Measurements from ENCODE around the gene LRP1. TPM values are rescaled to one million over a fixed set of nuclear protein-coding genes. Genes with fewer than 3 reads are reported as not detected.
A peak's percentile ranks its signal among the peaks of the same experiment; 100 is the strongest.

LRP1 gene
- total RNA-seq, 2 donors from 2014 or later, result 53.5 to 198 TPM

DNA sequence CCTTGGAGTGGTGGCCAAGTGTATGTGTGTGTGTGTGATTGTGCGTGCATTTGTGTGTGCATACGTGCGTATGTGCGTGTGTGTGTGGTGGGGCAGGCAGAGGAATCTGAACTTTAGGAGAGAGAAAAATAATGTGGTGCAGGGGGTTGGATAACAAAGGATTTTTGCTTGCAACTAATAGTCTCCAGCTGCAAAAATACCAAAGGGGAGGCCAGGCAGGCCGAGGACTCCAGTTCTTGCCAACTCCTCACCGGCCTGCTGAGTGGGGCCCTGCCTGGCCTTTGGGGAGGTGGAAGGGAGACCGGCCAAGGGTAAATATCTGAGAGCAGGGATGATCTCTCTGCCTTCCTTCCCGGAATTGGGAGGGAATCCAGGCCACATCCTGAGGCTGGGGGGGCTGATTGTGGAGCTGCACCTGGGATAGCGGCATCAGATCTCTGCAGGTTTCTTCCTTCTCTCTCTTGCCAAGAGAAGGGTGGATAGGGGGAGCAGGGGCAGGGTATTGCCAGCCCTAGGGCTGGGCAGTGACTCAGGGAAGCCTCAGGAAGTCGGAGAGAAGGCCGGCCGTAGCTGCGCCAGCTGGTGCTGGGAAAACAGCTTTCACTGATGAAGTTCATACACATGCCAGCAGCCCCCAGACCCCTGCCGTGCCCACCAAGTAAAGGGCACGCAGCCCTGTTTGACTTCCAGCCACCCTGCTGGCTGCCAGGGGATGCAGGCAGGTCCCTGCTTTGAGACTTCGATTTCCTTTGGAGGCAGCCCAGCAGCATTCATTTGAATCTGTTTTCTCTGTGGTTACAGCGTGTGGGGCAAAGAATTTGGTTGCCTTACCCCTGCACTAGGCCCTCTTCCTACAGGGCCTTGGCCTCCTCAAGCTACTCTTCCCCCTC lies 23.7 kb downstream of the LRP1 start:
- peaks cover 4% of the 10 kb centered on the region for H3K4me1 ChIP-seq (replicated peaks)
- peaks cover 0 to 12% of the 10 kb centered on the region in 2 donors for H3K36me3 ChIP-seq
- 30% methylated on average over 17 of the region's 17 CpGs for WGBS
- intact Hi-C loops (cut with DNase I), result loop anchor here (1.0 kb wide), 1 partner anchor 23 kb away; no protein-coding TSS in a partner anchor
- H3K9me3 ChIP-seq, result no peaks in the 10 kb centered on the region
- peak overlapping the region; percentile 64 to 76 for H3K27ac ChIP-seq
- TF ChIP-seq POLR2A (IDR thresholded peaks at IDR 0.05) (no peak), POLR2AphosphoS5 (IDR thresholded peaks at IDR 0.05) (peak; percentile 58)
- TF ChIP-seq, protein P1, sequence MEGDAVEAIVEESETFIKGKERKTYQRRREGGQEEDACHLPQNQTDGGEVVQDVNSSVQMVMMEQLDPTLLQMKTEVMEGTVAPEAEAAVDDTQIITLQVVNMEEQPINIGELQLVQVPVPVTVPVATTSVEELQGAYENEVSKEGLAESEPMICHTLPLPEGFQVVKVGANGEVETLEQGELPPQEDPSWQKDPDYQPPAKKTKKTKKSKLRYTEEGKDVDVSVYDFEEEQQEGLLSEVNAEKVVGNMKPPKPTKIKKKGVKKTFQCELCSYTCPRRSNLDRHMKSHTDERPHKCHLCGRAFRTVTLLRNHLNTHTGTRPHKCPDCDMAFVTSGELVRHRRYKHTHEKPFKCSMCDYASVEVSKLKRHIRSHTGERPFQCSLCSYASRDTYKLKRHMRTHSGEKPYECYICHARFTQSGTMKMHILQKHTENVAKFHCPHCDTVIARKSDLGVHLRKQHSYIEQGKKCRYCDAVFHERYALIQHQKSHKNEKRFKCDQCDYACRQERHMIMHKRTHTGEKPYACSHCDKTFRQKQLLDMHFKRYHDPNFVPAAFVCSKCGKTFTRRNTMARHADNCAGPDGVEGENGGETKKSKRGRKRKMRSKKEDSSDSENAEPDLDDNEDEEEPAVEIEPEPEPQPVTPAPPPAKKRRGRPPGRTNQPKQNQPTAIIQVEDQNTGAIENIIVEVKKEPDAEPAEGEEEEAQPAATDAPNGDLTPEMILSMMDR (IDR thresholded peaks at IDR 0.05), result no peak
- no peaks in the 10 kb centered on the region for H3K27me3 ChIP-seq (replicated peaks; ENCODE audit: insufficient read depth)
- H3K4me3 ChIP-seq, result no peak overlapping the region
- DNase-seq (ENCODE audit: low spot score), result peak; percentile 29

DNA sequence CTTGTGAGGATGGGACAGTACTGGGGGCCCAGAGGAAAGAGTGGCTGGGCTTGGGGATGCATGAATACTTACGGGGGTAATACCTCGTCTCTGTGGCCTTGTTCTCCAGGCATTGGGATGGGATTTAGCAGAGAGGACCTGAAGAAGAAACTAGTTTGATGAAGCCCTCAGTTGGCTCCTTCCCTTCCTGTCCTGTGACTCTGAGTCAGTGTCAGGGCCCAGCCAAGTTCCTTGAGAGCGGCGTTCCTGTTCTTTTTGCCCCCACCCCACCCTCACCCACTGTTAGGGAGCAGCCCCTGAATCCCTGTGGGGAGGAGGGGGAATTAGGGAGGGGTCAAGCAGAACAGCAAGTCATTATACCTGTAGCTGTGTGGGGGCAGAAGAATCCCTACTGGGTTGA lies 24.4 kb downstream of the LRP1 start:
- intact Hi-C loops (cut with DNase I), result no loop called here
- Histone ChIP-seq H3K27ac (peak overlapping the region; percentile 64 to 76), H3K9me3 (no peaks in the 10 kb centered on the region), H3K36me3 (peaks cover 0 to 12% of the 10 kb centered on the region in 2 donors), H3K4me3 (no peak overlapping the region), H3K4me1 (replicated peaks) (peaks cover 4% of the 10 kb centered on the region), H3K27me3 (replicated peaks; ENCODE audit: insufficient read depth) (no peaks in the 10 kb centered on the region)
- DNase-seq (ENCODE audit: low spot score), result no peak
- WGBS, result 44% methylated on average over 4 of the region's 4 CpGs
- peak; percentile 37 for TF ChIP-seq POLR2AphosphoS5 (IDR thresholded peaks at IDR 0.05)
- TF ChIP-seq, protein P1 (IDR thresholded peaks at IDR 0.05), result no peak

DNA sequence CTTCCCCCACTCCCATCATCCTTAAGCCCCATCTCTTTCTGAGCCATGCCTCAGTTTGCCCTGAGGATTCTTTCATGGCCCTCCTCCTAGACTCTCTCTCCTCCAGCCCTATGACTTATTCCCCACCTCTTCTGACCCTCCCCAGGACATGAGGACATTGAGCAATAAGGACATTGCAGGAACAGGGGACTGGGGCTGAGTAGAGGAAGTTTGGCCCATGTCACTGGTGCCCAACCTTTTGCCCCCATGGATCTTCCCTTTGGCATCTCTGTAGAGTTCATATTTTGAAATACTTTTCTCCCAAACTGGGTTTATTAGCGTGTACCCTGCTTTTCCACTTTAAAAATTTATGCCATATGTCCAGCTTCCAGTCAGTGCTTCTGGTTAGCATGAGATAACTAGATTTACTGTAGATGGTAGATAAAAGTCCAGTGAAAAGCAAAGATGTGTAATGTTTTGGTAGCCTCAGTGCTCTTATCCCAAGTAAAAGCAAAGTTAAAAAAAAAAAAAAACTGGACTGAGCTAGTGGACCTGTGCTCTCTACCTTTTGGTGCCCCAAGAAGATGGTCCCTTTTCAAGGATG lies 25.2 kb downstream of the LRP1 start:
- no peak for TF ChIP-seq POLR2A (IDR thresholded peaks at IDR 0.05)
- TF ChIP-seq POLR2AphosphoS5 (IDR thresholded peaks at IDR 0.05), result no peak
- TF ChIP-seq, protein P1 (IDR thresholded peaks at IDR 0.05), result no peak
- H3K4me1 ChIP-seq (replicated peaks), result peaks cover 4% of the 10 kb centered on the region

DNA sequence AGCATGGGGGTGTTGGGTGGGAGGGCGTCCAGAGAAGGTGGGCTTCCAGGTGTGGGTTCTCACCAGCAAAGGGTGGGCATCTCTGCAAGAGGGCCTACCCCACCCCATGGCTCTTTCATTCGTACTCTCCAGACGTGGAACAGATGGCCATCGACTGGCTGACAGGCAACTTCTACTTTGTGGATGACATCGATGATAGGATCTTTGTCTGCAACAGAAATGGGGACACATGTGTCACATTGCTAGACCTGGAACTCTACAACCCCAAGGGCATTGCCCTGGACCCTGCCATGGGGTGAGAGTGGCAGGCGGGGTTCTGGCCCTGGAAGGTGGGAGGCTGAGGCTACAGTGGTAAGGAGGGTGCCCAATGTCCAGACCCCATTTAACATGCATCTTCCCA lies 25.8 kb downstream of the LRP1 start:
- Histone ChIP-seq H3K9me3 (no peaks in the 10 kb centered on the region), H3K36me3 (peaks cover 0 to 12% of the 10 kb centered on the region in 2 donors), H3K4me3 (no peak overlapping the region), H3K27me3 (replicated peaks; ENCODE audit: insufficient read depth) (no peaks in the 10 kb centered on the region), H3K4me1 (replicated peaks) (peaks cover 4% of the 10 kb centered on the region), H3K27ac (no peak overlapping the region)
- WGBS, result 81% methylated on average over 6 of the region's 6 CpGs
- TF ChIP-seq POLR2AphosphoS5 (IDR thresholded peaks at IDR 0.05) (no peak), POLR2A (IDR thresholded peaks at IDR 0.05) (no peak)
- TF ChIP-seq, protein P1 (IDR thresholded peaks at IDR 0.05), result no peak
- DNase-seq (ENCODE audit: low spot score), result no peak
- intact Hi-C loops (cut with DNase I), result no loop called here

More for the DNA sequence above, 25.2 kb downstream of the LRP1 start:
- WGBS, result 67% methylated on average over 1 of the region's 1 CpG
- H3K4me3 ChIP-seq, result no peak overlapping the region
- H3K27ac ChIP-seq, result peak overlapping the region; percentile 64 to 76
- H3K27me3 ChIP-seq (replicated peaks; ENCODE audit: insufficient read depth), result no peaks in the 10 kb centered on the region
- no peaks in the 10 kb centered on the region for H3K9me3 ChIP-seq
- intact Hi-C loops (cut with DNase I), result no loop called here
- DNase-seq (ENCODE audit: low spot score), result no peak
- peaks cover 0 to 12% of the 10 kb centered on the region in 2 donors for H3K36me3 ChIP-seq

Measured in prostate gland (tissue), 2 donors.